Fibroblast of skin of right quadriceps (primary cell): ENCODE data around the gene ELAVL1.
"Not testable (repeated sequence)": the region's sequence is repeated elsewhere in the genome, so short reads cannot be mapped to it uniquely, and the experiment has no call there.

Source experiments
- DNase-seq: peaks from one replicate; pipeline ENCODE4 v3.0.0-alpha.2; 2013

The ELAVL1 gene

DNA sequence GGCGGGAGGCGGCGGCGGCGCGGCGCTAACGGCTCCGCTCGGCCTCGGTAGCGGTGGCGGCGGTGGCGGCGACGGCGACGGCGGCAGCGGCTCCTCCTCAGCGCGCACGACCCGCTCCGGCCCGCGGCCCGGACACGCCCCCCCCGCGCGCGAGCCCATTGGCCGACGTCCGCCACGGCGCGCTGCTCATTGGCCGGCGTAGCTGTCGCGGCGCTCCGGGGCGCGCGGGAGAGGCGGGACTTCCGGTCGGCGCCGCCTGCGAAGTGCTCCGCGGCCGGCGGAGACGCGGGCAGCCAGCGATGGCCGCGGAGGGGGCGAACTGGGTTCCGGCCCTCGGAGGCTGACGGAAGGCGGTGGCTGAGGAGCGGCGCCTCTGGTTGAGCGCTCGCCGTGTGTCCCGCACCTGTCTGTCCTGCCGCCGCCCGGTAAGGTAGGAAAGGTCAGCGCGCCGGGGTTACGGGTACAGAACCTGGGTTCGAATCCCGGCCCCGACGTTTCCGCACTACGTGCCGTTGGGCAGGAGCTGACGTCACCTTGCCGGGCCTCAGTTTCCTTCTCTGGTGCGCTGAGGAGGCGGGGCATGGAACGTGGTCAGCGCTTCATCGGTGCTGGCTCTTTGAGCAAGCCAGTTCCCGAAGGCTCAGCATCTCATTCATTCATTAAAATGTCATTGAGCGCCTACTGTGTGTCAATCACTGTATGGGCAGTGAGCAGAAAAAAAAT lies at the start of gene ELAVL1:
TSS of gene ELAVL1 (minus strand) at position 108 of the 723 bp plus-strand sequence. CDS start 13,826 bp downstream, outside the sequence.
- peak; percentile 89 for DNase-seq

DNA sequence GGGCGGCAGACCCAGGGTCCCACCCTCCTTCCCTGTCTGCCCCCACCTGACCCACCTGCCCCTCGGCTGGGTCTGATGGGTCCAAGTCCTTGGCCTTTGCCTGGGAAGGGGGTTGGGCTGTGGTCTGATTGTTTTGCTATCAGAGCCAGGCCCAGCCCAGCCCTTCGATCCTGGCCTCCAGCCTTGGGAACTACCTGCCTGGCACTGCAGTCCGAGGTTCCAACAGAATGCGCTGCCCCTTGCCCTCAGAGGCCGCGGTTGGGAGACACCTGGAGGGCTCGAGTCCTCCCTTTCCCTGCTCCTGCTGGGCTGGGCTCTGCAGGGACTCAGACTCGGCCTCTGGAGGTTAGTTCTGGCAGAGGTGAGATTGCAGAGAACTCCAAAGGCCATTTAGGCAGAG lies 48.7 kb upstream of the ELAVL1 start:
- no peak for DNase-seq

DNA sequence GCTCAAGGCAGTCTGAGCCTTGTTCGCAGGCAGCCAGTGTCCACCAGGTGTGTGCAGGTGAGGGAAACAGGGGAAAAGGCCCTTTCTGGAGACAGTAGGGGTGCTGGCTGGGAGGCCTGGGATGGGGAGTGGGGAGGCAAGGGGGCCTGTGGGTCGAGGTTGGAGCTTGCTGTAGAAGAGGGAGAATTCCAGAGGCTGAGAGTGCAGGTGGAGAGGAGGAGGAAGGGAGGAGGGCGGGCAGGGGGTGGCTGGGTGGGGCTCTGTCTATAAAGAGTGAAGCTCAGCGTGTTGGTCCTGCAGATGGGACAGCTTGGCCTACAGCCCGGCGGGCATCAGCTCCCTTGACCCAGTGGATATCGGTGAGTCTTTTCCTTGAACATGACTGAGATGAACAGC lies 47.0 kb upstream of the ELAVL1 start, which contains the start of gene CCL25:
TSS of gene CCL25 (plus strand) at position 297 of the 396 bp plus-strand sequence. CDS start 290 bp downstream, outside the sequence.
- DNase-seq, result no peak

DNA sequence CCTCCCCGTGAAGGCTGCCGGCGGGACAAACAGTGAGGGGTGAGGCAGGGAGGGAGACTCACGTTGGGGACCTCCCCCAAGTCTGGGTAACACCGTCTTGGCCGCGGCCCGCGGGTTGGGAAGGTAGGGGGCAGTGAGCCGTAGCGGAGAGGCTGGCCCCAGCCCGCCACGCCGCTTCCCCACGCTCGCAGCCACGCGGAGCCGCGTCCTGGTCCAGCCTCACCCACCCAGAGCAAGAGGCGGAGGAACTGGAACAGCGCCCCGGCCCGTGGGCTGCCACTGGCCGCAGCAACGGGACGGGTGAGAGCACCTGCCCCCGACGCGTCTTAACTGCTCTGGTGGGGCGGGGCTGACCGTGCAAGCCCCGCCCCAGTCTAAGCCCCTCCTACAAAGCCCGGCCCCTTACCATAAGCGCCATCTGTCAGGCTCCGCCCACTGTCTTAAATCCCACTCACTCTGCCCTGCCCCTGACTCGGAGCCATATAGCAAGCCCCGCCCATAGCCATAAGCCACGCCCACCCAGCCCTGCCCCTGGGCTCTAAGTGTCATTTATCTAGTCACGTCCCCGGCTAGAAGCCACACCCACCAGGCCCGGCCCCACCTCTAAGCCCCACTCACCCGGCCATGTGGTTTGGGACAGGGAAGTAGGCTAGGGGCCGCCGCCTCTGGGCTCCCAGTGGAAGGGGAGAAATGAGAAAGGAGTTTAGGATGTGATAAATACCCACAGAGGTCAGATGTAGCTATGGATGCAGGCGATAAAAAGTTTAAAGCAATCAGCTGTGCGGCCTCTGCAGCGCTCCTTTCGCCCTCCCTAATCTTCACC lies 45.0 kb upstream of the ELAVL1 start:
- DNase-seq, result peak; percentile 71

DNA sequence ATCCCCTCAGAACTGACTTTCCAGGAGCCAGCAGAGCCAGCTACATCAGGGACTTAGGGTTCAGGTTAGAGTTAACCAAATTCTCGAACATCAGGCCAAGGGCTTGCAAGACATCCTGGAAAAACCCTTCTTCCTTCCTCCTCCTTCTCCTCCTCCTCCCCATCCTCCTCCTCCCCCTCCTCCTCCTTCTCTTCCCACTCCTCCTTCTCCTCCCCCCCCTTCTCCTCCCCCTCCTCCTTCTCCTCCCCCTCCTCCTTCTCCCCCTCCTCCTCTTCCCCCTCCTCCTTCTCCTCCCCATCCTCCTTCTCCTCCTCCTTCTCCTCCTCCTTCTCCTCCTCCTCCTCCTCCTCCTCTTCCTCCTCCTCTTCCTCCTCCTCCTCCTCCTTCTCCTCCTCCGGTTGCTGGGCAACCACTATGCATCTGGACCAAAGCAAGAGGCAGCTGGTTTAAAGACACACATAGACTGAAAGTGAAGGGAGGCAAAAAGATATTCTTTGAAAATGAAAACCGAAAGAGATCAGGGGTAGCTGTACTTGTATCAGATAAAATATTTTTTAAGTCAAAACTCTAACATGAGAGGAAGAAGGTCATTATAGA lies 41.2 kb upstream of the ELAVL1 start:
- no peak for DNase-seq

DNA sequence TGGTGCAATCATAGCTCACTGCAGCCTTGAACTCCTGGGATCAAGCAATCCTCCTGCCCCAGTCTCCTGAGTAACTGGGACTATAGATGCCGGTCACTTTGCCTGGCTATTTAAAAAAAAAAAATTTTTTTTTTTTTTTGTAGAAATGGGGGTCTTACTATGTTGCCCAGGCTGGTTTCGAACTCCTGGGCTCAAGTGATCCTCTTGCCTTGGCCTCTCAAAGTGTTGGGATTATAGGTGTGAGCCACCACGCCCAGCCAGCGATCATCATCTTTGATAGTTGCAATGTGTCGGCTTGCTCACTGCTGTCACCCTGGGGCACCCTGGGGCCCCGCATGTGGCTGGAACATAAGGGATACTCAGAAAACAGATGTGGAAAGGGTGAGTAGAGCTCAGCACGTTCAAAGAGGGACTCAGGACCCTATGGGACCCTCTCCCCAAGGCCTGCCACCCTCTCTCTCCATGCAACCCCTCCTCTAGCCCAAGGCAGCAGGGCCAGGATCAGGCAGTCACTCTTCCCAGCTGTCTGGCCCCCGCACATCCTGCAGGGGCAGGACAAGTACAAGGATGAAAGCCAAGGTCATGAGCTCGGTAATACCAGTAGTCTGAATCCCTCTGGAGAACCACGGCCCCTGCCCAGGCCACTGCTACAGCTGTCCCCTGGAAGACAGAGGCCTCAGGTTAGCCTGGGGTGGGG lies 40.6 kb upstream of the ELAVL1 start:
- DNase-seq, result no peak

DNA sequence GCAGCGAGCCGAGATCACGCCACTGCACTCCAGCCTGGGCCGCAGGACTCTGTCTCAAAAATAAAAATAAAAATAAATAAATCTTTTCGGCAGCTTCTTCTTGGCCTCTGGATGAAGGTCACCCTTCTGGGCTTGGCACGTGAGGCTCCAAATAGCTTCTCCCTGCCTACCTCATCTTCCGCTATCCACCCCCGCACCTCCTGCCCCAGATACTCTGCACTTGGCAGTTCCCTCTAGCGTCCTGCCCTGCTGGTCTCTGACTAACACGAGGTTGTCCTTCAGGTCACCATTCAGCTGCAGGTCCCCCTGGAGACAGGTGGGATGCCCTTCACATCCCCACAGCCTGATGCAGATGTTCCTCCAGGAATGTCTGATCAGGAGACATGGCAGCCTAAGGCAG lies 38.6 kb upstream of the ELAVL1 start:
- DNase-seq, result no peak

DNA sequence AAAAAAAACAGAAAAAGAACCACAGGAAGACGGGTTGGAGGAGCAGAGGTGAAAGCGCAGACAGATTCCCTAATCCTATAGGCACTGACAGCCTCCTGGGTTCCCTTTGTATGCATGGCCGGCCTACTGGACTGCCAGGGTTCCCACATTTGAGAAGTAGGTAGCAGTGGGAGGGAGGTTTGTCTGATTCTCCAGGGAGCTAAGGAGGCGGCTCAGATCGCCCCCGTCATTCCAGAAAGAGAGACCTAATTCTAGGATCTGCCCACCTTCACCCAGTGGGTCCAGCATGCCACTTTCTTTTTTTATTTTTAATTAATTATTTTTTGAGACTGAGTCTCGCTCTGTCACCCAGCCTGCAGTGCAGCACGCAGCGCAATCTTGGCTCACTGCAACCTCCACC lies 37.5 kb upstream of the ELAVL1 start:
- no peak for DNase-seq

DNA sequence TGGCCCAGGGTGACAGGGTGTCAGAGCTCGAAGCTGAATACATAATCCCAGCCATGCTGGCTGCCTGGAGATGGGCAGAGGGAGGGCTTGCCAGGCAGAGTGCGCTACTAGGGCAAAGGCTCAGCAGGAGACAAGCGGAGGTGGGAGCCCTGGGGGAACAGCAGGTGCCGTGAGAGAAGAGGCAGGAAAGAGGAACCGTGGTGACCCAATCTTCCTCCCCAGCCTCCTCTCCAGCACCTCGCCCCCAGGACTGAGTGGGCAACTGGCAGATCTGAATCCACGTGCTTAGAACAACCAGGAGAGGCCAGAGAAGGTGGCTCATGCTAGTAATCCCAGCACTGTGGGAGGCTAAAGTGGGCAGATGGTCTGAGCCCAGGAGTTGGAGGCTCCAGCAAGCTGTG lies 36.1 kb upstream of the ELAVL1 start:
- DNase-seq, result no peak

DNA sequence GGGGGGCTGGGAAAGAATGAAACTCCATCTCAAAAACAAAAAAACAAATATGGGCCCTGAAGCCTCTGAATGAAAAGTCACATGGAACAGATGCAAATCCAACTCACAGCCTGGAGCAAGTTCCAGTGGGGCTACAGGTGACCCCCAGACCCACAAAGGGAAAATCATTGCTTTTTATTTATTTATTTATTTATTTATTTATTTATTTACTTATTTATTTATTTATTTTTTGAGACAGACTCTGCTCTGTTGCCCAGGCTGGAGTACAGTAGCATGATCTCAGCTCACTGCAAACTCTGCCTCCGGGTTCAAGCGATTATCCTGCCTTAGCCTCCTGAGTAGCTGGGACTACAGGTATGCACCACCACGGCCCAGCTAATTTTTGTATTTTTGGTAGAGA lies 33.8 kb upstream of the ELAVL1 start:
- no peak for DNase-seq

DNA sequence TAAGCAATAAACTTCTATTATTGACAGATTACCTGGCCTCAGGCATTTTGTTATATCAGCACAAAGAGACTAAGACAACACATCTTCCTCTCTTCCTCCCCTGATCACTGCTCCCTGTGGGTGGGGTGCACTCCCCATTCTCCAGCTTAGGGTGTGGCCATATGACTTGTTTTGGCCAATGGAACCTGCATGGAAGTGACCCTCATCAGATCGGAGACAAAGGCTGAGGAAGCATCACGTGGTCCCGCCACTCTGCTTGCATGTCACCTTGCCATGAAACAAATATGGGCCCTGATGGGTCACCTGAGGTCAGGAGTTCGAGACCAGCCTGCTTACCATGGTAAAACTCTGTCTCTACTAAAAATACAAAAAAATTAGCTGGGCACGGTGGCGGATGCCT lies 33.4 kb upstream of the ELAVL1 start:
- DNase-seq, result no peak

DNA sequence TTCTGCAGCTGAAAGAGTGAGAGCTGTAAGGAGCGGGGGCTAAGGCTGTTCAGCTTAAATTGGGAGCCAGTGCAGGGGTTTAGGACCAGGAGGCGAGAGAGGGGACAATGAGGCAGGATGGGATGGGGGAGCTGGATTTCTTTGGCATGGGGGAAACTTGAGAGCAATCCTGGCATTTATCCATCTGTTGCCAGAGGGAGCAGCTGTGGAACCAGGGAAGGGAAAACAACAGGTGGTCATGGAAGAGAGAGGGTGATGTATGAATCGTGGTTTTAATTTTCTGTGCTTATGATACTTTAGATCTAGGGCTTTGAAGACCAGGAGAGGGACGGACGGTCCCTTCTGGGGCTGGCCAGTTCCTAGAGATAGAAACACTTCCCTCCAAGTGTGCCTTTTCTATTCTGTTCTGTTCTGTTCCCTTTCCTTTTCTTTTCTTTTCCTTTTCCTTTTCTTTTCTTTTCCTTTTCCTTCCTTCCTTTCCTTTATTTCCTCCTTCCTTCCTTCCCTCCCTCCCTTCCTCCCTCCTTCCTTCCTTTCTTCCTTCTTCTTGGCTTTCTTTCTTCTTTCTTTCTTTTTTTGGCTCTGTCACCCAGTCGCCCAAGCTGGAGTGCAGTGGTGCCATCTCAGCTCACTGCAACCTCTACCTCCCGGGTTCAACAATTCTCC lies 31.1 kb upstream of the ELAVL1 start:
- no peak for DNase-seq

DNA sequence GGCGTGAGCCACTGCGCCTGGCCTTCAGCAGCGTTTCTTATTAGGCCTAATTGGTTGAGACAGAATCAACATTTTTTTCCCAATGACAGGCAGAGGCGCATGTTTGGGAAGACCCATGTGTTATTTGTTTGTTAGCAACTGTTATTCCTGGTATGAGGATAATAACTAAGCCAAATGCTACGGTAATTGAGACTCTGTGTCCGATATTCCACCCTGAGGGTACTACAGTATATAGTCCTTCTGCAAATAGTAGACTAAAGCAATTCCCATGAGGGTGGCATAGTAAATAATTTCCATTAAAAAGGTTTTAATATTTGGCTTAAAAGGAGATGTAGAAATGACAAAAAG lies 28.7 kb upstream of the ELAVL1 start:
- no peak for DNase-seq

DNA sequence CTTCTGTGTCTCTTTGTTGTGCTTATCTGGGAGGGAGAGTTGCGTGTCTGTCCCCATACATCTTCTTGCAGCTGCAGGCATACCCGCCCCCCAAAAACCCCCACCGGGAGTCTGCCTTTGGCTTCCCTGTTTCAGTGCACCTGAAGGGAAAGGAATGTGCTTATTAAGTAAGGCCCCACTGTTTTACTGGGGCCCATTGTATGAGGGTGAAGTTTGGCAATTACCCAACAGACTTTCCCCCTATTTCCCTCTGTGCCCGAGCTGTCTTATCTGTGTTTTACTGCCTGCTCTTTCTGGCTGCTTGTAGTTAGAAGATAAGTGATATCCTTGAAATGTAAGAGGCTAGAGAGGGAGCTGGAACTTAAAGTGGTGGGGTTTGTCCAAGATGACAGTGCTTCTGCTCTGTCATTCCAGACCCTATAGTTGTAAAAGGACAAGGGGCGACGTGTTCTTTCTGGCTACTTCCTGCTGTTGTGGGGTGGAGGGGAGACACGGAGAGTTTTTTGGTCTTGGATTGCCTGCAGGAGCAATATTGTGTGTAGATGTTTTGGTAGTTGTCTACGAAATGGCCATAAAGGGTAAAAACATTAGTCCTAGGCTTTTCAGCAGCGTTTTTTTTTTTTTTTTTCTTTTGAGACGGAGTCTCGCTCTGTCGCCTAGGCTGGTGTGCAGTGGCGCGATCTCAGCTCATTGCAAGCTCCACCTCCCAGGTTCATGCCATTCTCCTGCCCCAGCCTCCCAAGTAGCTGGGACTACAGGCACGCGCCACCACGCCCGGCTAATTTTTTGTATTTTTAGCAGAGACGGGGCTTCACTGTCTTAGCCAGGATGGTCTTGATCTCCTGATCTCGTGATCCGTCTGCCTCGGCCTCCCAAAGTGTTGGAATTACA lies 28.1 kb upstream of the ELAVL1 start:
- DNase-seq, result not testable (repeated sequence)

DNA sequence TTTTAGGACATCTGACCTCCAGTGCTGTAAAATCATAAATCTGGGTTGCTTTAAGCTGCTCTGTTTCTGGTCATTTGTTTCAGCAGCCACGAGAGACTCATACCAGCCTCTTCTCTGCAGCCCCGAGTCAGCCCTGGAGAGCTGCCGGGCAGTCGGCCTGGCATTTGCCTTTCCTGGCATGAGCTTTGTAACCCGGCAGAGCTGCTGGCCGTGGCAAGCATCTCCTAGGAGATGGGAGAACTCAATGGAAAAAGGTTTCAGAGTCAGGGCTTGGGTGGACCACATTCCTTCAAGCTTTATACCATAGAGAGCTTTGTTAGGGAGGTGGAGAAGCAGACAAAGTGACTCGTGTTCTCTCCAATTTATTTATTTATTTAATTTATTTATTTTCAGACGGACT lies 25.5 kb upstream of the ELAVL1 start:
- no peak for DNase-seq

DNA sequence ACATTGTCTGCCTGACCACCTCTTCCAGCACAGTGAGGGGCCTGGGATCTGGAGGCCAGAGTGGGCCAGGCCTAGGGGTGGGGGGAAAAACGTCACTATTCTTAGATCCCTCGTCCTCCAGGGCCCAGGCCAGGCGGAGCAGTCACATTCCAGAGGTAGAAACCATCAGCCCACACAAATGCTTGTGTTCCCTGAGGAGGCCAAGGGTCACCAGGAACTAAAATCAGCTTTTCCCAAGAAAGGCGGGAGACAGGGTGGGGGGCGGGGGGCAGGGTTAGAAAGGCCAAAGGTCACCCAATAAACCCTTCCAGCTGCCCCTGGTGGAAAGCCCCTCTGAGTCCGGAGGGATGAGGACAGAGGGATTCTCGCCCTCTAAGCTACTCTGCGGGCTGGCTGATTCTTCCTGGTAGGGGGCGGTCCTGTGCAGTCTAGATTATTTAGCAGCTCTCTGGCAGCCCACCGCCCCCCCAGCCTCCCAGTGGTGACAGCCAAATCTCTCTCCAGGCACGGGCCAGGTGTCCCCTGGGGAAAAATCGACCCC lies 23.6 kb upstream of the ELAVL1 start:
- DNase-seq, result peak; percentile 32

DNA sequence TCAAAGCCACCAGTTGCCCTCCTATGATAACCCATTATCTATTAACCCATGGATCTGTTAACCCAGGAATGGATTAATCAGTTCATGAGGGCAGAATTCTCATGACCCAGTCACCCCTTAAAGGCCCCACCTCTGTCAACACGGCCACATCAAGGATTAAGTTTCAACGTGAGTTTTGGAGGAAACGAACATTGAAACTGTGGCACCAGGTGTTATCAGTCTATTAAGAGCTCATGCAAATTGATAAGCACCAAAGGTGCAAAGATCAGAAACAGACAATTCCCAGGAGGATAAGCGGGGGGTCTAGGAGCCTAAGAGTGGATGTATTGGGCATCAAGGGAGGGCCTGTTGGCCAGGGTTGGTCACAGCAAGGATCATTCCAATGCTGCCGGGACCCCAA lies 19.9 kb upstream of the ELAVL1 start:
- no peak for DNase-seq

DNA sequence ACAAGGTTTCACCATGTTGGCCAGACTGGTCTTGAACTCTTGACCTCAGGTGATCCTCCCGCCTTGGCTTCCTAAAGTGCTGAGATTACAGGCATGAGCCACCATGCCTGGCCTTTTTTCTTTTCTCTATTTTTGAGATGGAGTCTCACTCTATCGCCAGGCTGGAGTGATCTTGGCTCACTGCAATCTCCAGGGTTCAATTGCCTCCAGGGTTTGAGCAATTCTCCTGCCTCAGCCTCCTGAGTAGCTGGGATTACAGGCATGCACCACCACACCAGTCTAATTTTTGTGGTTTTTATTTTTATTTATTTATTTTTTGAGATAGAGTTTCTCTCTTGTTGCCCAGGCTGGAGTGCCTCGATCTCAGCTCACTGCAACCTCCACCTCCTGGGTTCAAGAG lies 18.8 kb upstream of the ELAVL1 start:
- not testable (repeated sequence) for DNase-seq

DNA sequence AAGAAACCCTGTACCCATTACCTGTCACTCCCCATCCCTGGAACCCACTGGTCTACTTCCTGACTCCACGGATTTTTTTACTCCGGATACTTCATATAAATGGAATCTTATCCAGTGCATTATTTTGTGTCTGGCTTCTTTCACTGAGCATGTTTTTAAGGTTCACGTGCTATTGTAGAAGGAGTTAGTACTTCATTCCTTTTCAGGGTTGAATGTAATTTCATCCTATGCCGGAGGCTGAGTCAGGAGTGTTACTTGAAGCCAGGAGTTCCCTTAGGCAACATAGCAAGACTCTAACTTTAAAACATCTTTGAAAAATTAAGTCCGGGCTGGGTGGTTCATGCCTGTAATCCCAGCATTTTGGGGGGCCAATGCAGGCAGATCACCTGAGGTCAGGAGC lies 17.9 kb upstream of the ELAVL1 start:
- no peak for DNase-seq

DNA sequence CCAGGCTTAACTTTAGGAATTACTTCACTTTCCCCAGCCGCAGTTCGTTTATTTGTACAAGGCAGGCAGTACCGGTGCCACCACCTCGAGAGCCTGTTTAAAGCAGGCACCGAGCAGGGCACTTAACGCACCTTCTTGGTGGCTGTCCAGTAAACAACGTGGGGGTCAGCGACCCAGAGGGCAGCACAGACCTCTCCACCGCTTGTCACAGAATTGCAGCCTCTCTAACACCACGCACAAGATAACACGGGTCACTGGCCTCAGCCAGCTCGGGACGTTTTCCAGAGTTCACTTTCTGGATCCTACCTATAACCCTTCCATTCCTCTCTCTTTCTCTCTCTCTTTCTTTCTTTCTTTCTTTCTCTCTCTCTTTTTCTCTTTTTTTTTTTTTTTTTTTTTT lies 16.8 kb upstream of the ELAVL1 start:
- no peak for DNase-seq

DNA sequence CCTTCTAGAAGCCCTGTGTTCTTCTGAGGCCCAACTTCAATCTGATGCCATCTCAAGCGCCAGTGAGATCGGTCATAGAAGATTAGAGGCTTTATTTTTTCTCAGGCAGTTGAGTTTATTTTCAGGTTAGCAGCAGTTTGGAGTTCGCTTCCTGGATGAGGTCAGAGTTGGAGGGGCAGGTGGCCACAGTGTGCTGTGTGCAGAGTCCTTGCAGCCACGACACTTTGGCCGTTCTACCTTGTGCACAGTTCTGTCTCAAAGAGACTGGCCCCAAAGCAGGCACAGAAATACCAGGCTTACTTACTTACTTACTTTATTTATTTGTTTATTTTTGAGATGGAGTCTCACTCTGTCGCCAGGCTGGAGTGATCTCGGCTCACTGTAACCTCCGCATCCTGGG lies 15.9 kb upstream of the ELAVL1 start:
- no peak for DNase-seq
